Upper lobe of left lung (tissue), 4 donors: ENCODE data around the gene USP6NL.

ENCODE experiments used
- POLR2A ChIP-seq, 4 donors: fragments of 450-650 bp; IDR thresholded peaks; one replicate each; pipeline ENCODE4 v1.5.1; 2016 to 2017; ENCODE audit warnings: antibody characterized with exemption in 4 of 4, mild to moderate bottlenecking in 2 of 4
- POLR2AphosphoS5 ChIP-seq, 2 donors: sonication (generic); formaldehyde crosslinking; IDR thresholded peaks; one replicate each; pipeline ENCODE4 v1.5.1; 2017; ENCODE audit warnings: antibody characterized with exemption in 2 of 2
- TF ChIP-seq, protein P1 (sequence below), 6 experiments: fragments of 450-650 bp in 4 of 6; fragments of 200-600 bp in 2 of 6; sonication (generic) in 2 of 6; IDR thresholded peaks; one replicate each; pipeline ENCODE4 v1.5.1; 2016 to 2019; ENCODE audit warnings: antibody characterized with exemption in 6 of 6

DNA sequence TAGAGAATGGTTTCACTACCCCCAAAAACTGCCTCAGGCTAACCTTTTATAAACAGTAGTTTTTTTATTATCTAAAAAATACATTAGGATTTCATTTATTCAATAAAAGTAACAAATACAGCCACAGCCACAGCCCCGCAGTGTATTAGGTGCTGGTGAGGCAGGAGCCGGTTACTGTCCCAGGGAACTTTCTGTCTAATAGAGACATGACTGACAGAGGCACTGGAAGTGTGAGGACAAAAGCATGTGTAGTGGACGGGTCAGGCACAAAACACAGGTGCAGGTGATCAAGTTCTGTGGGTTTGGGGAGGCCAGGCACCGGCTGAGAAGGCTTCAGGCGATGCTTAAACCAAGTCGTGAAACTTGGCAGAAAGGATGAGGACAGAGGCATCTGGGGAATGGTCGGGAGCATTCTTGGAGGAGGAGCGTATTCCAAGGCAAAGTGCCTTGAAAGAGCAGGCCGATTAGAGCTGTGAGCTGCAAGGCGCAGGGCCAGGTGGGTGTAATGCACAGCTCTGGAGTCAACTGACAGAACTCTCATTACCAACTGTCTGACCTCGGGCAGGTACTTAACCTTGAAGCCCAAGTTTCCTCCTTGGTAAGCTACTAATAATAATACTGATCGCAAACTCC is 138.2 kb downstream of the USP6NL start:
- TF ChIP-seq, protein P1, sequence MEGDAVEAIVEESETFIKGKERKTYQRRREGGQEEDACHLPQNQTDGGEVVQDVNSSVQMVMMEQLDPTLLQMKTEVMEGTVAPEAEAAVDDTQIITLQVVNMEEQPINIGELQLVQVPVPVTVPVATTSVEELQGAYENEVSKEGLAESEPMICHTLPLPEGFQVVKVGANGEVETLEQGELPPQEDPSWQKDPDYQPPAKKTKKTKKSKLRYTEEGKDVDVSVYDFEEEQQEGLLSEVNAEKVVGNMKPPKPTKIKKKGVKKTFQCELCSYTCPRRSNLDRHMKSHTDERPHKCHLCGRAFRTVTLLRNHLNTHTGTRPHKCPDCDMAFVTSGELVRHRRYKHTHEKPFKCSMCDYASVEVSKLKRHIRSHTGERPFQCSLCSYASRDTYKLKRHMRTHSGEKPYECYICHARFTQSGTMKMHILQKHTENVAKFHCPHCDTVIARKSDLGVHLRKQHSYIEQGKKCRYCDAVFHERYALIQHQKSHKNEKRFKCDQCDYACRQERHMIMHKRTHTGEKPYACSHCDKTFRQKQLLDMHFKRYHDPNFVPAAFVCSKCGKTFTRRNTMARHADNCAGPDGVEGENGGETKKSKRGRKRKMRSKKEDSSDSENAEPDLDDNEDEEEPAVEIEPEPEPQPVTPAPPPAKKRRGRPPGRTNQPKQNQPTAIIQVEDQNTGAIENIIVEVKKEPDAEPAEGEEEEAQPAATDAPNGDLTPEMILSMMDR (IDR thresholded peaks at IDR 0.05): no peak
- TF ChIP-seq POLR2A (IDR thresholded peaks at IDR 0.05): no peak
- no peak for TF ChIP-seq POLR2AphosphoS5 (IDR thresholded peaks at IDR 0.05)
